ENCODE results near the gene DDX10. TPM values are rescaled to one million over a fixed set of nuclear protein-coding genes. Genes with fewer than 3 reads are reported as not detected.
"Not testable (repeated sequence)": the region's sequence is repeated elsewhere in the genome, so short reads cannot be mapped to it uniquely, and the experiment has no call there.

Gene DDX10
- polyA plus RNA-seq, 12 donors, result 21.3 to 41.7 (median 24.5) TPM; not detected in 1

DNA sequence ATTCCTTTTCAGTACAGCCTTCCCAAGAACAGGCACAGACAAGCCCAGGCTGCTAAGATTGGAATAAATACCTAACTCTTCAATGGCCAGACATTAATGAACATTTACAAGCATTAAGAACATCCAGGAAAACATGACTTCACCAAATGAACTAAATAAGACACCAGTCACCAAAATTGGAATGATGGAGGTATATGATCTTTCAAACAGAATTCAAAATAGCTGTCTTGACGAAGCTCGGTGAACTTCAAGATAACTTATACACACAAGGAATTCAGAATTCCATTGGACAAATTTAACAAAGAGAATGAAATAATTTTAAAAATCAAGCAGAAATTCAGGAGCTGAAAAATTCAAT is 16.4 kb upstream of the DDX10 start:
- no peak for DNase-seq

DNA sequence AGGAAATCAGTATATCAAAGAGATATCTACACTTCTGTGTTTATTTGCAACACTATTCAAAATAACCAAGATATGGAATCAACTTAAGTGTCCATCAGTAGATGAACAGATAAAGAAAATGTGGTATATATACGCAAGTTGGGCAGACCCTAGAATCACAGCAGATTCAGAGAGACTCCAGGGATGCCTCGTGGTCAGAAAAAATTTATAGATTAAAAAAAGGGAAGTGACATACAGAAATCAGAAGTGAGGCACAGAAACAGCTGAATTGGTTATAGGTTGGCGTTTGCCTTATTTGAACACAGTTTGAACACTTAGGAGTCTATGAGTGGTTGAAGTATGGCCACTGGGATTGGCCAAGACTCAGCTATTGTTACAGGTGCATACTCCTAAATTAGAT is 10.8 kb upstream of the DDX10 start:
- DNase-seq, result not testable (repeated sequence)

DNA sequence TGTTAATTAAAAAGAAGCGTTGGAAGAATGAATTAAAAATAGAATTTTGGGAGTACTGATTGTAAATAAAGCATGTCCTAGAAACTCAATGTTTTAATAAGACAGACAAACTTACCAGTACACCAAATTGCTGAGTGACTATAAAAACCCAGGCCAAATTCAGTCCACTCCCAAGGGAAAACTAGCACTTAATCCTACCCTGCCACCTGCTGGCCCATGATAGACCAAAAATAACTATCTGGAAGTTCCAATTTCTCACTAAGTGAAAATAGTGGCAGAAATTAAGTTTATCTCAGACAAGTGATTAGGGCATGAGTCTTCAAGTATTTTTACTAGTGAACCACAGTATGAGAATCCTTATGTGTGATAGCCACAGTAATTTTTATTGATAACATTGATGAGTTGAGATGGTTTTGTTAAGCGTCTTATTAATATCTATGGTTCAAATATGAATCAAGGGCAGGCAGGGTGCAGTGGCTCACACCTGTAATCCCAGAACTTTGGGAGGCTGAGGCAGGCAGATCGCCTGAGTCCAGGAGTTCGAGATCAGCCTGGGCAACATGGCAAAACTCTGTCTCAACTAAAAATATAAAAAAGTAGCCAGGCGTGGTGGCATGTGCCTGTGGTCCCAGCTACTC is 9.8 kb upstream of the DDX10 start:
- DNase-seq, result no peak

DNA sequence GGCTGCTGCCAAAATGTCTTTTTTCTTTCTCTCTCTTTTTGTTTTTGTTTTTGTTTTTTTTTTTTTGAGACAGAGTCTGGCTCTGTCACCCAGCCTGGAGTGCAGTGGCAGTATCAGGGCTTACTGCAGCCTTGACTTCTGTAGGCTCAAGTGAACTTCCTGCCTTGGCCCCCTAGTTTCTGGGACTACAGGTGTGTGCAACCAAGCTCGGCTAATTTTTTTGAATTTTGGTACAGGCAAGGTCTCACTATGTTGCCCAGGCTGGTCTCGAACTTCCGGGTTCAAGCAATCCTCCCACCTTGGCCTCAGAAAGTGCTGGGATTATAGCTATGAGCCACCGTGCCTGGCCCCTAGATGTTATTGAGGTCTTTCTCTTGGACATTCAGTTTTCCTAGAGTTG is 2.2 kb upstream of the DDX10 start:
- DNase-seq, result no peak

DNA sequence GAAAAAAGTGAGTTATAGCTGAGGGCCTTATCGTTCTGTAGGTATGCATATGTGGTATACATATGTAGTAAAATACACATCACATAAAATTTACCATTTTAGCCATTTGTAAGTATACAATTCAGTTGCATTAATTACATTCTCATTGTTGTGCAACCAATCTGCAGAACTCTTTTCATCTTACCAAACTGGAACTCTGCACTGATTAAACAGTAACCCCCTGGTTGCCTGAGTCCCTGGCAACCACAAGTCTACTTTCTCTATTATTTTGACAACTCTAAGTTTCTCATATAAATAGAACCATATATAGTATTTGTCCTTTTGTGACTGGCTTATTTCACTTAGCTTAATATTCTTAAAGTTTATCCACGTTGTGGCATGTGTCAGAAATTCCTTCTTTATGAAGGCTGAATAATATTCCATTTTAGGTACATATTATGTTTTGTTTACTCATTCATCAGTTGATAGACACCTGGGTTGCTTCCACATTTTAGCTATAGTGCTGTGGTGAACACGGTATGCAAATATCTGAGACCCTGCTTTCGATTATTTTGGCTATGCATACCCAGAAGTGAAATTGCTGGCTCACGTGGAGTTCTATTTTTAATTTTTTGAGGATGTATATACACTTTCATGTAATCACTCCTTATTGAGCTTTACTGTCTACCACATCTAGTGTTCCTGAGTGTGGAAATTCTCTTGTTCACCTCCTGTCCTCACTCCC is 1.6 kb upstream of the DDX10 start:
- DNase-seq, result no peak

DNA sequence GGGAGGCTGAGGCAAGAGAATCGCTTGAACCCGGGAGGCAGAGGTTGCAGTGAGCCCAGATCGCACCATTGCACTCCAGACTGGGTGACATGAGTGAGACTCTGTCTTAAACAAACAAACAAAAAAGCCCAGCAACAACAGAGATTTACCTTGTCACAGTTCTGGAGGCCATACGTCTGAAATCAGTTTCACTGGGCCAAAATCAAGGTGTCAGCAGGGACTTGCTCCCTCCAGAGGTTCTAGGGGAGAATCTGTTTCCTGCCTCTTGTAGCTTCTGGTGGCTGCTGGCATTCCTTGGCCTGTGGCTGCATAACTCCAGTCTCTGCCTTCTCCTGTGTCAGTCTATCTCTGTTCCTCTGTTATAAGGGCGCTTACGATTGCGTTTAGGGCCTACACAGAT is 1.5 kb downstream of the DDX10 start:
- no peak for DNase-seq

GRCh38 chr11:108669286-108669685 is 4.4 kb downstream of the DDX10 start:
- no peak for DNase-seq

GRCh38 chr11:108669711-108670110 is 4.8 kb downstream of the DDX10 start:
- no peak for DNase-seq

DNA sequence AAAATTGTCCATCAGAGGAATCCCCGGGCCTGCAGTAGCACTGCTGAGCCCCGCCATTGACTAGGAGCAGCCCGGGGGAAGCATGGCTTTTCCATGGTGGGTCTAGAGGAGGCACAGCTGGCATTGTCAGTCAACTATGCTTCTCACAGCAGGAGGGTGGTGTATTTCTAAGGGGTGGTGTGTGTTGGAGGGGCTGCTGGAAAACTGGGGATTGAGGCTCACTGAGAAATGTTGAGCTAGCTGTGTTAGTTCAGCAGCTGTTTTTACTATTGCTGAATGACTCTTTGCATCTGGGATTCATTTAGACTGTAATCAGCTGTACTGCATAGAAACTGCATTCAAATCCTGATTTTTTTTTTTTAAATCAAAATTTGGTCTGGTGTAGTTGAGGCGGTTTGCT is 5.6 kb downstream of the DDX10 start:
- DNase-seq, result peak; percentile 15

GRCh38 chr11:108672113-108672512 is 7.2 kb downstream of the DDX10 start:
- DNase-seq, result no peak

- DNase-seq, result no peak
Measured at GRCh38 chr11:108672786-108673185, 7.9 kb downstream of the DDX10 start.

- no peak for DNase-seq
Measured at GRCh38 chr11:108679045-108679444, 14.2 kb downstream of the DDX10 start.

GRCh38 chr11:108680271-108680670 is 15.4 kb downstream of the DDX10 start:
- no peak for DNase-seq

DNA sequence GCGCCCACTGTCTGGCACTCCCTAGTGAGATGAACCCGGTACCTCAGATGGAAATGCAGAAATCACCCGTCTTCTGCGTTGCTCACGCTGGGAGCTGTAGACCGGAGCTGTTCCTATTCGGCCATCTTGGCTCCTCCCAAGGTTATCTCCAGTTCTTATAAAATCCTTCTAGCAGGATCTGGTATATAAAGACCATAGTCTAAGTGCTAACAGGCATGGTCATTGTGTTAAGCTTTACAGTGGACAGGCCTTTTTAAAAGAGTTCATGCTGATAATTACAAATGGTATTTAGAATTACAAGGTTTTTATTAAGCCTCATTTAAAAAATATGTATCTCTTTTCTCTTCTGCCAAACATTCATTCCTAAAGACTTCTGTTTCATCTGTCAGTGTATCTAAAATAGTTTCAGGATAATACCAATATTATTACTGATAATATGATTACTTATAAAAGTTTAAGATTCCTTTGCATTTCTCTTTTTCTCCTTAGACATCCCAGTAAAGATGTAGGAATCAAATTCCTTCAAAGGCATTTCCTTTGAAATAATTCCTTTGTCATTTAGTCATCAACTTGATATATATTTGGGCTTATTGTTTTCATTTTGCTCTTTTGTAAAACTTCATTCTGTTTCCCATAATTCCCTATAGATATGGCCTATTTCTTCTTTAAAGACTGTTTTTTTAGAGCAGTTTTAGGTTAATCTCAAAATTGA is 20.7 kb downstream of the DDX10 start:
- DNase-seq, result no peak

GRCh38 chr11:108693852-108694251 is 29.0 kb downstream of the DDX10 start:
- DNase-seq, result no peak

DNA sequence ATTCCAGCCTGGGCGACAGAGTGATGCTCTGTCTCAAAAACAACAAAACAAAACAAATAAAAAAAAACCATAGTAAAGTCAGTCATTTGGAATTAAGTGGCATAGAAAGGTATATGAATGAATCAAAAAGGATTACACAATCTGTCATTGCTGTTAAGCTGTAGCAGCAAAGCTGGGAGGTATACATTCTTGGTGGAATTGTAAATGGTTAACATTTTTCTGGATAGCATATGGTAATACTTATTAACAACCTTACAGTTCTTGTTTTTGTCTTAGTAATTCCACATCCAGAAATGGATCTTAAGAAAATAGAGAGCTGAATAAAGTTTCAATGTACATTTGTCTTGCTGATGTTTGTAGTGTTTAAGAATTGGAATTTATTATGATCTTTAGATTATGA is 30.0 kb downstream of the DDX10 start:
- DNase-seq, result no peak

DNA sequence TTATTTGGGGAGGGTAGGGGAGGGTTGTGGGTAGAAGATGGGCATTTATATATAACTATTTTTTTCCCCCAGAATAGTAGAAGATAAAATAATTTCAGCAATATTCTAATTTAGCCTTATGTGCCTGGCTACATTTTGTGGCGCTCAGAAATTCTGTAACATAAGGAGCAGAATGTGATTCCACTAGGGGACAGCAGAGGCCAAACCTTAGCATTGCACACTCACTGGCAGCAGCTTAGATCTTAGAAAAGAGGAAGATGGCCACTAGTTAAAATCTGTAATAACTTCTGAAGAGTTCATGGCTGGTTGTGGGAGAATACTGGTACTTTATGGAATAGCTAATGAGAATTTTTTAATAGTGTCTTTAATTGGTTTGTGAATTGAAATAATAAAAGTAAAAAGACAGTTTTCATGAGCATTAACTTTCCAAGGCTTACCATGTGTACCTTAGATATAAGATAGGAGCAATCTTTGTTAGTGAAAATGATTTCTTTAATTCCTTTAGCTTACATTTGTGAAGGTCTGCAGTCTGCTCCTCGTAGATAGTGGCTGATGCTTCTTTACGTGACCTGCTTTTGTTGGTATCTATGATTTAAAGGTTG is 33.1 kb downstream of the DDX10 start:
- DNase-seq, result peak; percentile 77

DNA sequence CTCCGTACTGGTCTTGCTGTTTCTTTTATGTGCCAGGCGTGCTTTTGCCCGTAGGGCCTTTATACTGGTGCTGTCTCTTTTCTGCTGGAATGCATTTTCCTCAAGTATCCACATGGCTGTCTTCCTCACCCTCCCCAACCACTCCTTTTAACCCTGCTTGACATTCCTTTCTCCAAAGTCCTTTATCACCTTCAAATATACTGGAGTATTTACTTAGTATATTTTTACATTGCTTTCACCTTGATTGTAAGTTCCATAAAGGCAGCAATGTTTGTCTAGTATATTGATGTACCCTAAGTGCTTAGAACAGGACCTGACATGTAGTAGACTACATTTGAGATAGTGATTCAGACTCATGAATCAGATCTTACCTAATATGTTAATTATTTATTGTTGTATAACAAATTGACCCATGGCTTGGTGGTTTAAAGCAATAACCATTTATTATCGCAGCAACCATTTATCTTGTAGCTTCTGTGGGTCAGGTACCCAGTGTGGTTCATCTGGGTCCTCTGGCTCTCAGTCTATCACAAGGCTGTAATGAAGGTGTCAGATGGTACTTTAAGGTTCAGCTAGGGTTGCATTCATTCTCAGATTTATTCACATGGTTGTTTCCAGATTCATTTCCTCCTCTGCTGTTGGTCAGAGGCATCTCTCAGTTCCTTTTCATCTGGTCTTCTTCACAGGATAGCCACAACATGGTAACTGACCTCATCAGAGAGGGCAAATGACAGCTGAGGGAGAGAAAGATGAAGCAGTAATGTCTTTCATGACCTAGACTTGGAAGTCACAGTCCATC is 34.2 kb downstream of the DDX10 start:
- no peak for DNase-seq

GRCh38 chr11:108703916-108704315 is 39.0 kb downstream of the DDX10 start:
- DNase-seq, result no peak

- no peak for DNase-seq
Measured at GRCh38 chr11:108705061-108705460, 40.2 kb downstream of the DDX10 start.

GRCh38 chr11:108708173-108708572 is 43.3 kb downstream of the DDX10 start:
- no peak for DNase-seq

GRCh38 chr11:108709741-108710140 is 44.9 kb downstream of the DDX10 start:
- no peak for DNase-seq
